SK-N-SH treated with all-trans-retinoic acid at 6 μM for 48 hours (cell line): ENCODE measurements around the gene COL26A1.

ENCODE experiments used
- ARNTL ChIP-seq: fragments of 450-650 bp; formaldehyde crosslinking; IDR thresholded peaks from 2 replicates; pipeline ENCODE4 v1.5.0; 2020; ENCODE audit warnings: low read depth, mild to moderate bottlenecking, moderate library complexity, borderline replicate concordance
- SNAI2 ChIP-seq: fragments of 250-450 bp; sonication (Bioruptor Pico); IDR thresholded peaks from 2 replicates; pipeline ENCODE4 v1.5.0; 2020; ENCODE audit warnings: mild to moderate bottlenecking, moderate library complexity
- TF ChIP-seq, protein P1 (sequence below): fragments of 250-450 bp; sonication (Bioruptor Pico); IDR thresholded peaks from 2 replicates; pipeline ENCODE4 v1.8.0; 2020; ENCODE audit warnings: mild to moderate bottlenecking, moderate library complexity, borderline replicate concordance

GRCh38 chr7:101533103-101533465 lies 170.4 kb downstream of the COL26A1 start:
- TF ChIP-seq SNAI2 (CRISPR knock-in tag) (no peak), ARNTL (no peak)
- TF ChIP-seq, protein P1, sequence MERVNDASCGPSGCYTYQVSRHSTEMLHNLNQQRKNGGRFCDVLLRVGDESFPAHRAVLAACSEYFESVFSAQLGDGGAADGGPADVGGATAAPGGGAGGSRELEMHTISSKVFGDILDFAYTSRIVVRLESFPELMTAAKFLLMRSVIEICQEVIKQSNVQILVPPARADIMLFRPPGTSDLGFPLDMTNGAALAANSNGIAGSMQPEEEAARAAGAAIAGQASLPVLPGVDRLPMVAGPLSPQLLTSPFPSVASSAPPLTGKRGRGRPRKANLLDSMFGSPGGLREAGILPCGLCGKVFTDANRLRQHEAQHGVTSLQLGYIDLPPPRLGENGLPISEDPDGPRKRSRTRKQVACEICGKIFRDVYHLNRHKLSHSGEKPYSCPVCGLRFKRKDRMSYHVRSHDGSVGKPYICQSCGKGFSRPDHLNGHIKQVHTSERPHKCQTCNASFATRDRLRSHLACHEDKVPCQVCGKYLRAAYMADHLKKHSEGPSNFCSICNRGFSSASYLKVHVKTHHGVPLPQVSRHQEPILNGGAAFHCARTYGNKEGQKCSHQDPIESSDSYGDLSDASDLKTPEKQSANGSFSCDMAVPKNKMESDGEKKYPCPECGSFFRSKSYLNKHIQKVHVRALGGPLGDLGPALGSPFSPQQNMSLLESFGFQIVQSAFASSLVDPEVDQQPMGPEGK = no peak
